CD4-positive, alpha-beta T cell treated with Interleukin-1 beta for 1 hour (primary cell): Measurements from ENCODE around the gene ITCH.
"Not testable (repeated sequence)": the region's sequence is repeated elsewhere in the genome, so short reads cannot be mapped to it uniquely, and the experiment has no call there.

Source experiments
- DNase-seq, 2 donors: peaks; one replicate each; pipeline ENCODE4 v3.0.0-alpha.2; 2020 to 2022

ITCH gene

DNA sequence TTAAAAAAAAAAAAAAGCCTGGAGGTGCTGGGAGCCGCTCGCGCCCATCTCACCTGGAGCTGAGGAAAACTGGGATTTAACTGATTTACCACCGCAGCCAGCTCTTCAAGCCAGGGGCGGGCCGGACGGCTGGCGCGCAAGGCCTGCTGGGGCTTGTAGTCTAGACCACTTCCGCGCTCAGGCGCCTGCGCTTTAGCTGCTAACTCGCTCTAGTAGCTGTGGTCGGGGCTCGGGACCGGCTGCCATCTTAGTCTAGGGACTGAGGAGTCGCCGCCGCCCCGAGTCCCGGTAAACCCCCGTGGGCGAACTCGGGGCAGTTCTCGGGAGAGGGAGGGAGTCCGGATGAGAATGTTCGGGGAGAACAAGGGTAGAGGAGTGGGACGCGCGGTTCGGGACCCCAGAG is at the start of gene ITCH:
Gene ITCH (plus strand): TSS at position 212 of the 403 bp plus-strand sequence. CDS start 30,539 bp downstream, outside the sequence.
- DNase-seq, result peak; percentile 92 to 93

GRCh38 chr20:34315236-34315635 is 47.8 kb upstream of the ITCH start:
- no peak for DNase-seq

DNA sequence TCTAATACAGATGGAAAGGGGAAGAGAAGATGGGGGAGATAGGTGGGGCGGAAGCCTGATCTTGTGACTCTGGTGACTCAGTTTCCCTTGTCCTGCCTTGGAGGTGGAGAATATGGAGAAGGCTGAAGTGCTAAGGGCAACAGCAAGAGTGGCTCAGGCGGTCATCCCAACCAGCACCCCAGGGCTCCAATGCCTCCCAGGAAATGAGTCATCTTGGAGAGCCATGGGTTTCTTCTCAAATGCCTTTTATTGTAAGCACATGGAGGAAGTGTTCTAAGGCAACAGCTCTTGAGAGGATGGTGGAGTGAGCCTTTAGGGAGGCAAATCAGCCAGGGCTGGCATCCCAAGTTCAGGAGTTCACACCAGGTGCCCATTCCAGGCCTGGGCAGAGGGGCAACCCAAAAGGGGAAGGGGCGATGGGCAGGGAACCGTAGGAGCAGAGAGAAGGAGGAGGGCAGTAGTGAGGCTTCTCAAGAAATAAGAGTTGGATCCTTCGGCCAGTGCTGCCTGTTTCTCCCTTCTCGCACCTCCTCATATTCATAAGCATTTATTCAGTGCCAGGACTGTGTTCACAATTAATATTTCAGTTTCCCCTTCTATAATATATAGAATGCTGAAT is 46.8 kb upstream of the ITCH start:
- DNase-seq, result no peak

GRCh38 chr20:34318609-34319443 is 44.2 kb upstream of the ITCH start:
- DNase-seq, result no peak

DNA sequence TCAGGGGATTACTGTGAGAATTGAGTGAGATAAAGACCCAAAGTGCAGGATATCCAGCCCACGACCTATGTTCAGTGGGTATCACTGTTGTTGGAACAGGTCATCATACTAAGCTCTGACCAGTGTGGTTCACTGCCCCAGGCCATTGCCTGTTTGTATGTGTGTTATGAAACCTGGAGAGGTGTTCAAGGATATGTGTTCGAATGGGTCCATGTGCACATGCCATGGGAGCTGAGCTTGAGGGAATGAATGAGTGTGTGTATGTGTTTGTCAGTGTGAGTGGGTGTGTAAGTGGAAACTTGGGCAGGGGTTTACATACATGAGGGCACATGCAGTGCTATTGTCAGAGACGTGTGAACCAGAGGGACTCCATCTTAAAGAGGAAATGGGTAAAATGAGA is 42.2 kb upstream of the ITCH start:
- DNase-seq, result no peak

DNA sequence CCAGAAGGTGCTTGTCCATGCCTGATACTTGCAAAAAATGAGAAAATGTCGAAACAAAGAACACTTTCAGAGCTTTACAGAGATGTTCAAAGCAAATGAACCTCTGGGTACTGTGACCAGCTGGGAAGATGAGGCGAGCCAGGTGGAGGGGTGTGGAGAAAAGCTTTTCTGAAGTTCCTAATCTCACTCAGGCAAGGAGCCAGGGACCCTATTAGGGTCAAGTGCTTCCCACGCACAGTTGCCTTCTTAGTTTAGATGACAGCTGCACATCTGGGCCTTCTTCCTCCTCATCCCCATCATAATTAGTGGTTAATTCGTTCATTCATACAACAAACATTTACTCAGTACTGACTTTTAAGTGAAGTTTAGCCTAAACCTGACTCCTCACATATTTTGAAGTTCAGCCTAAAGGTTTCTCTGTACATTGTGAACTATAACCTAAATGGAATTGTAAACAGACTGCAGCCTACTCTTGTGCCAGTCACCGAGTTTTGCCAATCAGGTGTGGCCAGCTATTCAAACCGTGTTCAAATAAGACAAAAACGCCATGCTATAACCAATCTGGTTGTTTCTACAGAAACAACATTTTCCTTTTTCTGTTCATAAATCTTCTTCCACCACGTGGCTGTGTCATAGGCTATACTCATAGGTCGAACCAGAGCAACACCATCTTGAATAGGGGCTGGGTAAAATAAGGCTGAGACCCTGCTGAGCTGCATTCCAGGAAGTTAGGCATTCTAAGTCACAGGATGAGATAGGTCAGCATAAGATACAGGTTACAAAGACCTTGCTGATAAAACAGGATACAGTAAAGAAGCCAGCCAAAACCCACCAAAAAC is 40.6 kb upstream of the ITCH start:
- no peak for DNase-seq

DNA sequence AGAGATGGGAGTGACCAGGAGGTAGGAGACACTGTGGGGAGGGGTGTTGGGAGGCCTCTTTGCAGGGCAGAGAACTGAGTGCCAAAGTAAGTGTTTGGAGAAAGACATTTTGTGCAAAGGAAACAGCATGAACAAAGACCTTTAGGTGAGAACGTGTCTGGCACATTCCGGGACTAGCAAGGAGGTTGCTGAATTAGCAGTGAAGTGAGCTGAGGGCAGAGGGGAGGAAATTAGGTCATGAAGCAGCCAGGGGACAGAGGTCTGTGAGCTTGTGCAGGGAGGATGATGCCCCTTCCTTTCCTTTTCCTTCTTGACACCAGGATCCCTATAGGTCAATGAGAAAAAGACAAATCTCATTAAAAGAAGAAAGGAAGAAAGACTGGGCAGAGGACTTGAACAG is 38.5 kb upstream of the ITCH start:
- no peak for DNase-seq

GRCh38 chr20:34328207-34328606 is 34.9 kb upstream of the ITCH start:
- DNase-seq, result not testable (repeated sequence)

DNA sequence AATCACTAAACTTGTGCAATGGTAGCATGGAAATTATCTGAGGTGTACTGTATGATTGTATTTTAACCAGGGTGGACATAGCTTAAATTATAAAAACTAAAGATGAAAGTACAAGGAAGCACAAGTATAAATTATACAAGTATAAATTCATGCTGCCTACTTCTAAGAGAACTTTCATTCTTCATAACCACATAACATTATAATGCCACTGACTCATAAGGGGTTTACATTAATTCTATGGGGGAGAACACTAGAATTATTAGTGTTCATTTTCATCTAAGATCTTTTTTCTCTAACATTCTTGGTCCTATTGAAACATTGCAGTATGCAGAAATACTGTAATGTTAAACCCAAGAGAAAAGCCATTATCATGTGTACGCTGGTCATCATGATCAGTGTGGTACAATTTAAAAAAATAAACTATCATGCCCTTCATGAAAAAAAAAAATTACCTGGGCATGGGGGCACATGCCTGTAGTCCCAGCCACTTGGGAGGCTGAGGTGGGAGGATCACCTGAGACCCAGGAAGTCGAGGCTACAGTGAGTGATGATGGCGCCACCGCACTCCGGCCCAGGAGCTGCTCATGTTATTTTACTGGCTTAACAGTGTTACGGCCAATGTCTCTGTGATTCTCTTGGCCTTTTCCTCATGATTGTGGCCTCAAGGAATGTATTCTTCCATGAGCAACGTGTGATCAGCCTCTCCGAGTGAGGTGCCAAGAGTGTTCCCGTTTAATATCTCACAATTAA is 34.0 kb upstream of the ITCH start:
- no peak for DNase-seq

DNA sequence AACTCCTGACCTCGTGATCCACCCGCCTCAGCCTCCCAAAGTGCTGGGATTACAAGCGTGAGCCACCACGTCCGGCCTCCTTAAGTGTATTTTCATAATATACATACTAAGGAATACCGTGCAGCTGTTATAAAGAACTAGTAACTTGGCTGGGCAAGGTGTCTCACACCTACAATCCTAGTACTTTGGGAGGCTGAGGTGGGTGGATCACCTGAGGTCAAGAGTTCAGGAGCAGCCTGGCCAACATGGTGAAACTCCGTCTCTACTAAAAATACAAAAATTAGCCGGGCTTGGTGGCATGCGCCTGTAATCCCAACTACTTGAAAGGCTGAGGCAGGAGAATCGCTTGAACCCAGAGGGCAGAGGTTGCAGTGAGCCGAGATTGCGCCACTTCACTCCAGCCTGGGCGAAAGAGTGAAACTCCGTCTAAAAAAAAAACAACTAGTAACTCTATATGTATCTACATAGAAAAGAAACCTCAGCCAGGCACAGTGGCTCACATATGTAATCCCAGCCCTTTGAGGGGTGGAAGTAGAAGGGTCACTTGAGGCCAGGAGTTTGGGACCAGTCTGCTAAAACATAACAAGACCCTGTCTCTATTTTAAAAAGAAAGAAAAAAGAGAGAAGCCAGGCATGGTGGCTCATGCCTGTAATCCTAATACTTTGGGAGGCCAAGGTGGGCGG is 32.1 kb upstream of the ITCH start:
- not testable (repeated sequence) for DNase-seq

GRCh38 chr20:34331838-34332237 is 31.2 kb upstream of the ITCH start:
- no peak for DNase-seq

GRCh38 chr20:34332262-34332920 is 30.7 kb upstream of the ITCH start:
- no peak for DNase-seq

- DNase-seq, result no peak
Observed at GRCh38 chr20:34333786-34334185, 29.3 kb upstream of the ITCH start.

- DNase-seq, result no peak
Observed at GRCh38 chr20:34334654-34335407, 28.2 kb upstream of the ITCH start.

- DNase-seq, result no peak
Observed at GRCh38 chr20:34337544-34337943, 25.5 kb upstream of the ITCH start.

DNA sequence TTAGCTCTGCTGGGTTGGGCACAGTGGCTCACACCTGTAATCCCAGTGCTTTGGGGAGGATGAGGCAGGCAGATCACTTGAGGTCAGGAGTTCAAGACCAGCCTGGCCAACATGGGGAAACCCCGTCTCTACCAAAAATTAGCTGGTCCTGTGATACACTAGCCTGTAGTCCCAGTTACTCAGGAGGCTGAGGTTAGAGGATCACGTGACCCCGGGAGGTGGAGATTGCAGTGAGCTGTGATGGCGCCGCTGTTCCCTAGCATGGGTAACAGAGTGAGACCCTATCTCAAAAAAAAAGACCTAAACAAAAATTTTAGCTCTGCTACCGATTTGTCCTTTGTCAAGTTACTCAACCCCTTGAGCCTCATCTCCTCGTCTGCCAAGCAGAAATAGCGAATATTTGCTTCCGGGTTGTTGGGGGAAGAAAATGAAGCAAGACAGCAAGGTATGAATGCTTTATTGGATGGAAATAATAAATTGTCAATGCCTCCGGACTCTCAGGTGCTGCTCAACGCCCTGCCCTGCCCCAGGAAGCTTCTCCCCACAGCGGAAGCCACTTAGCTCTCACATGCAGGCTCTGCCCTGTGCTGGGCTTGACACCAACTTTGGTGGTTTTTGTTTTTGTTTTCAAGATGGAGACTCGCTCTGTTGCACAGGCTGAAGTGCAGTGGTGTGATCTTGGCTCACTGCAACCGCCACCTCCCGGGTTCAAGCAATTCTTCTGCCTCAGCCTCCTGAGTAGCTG is 24.9 kb upstream of the ITCH start:
- peak in 1 of 2 donors; percentile 33 for DNase-seq

DNA sequence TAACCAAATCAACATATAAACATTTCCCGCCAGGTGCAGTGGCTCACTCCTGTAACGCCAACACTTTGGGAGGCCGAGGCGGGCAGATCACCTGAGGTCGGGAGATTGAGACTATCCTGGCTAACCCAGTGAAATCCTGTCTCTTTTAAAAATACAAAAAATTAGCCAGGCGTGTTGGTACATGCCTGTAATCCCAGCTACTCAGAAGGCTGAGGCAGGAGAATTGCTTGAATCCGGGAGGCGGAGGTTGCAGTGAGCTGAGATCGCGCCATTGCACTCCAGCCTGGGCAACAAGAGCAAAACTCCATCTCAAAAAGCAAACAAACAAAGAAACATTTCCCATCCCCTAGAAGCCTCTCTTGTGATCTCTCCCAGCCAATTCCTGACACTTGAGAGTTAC is 22.3 kb upstream of the ITCH start:
- DNase-seq, result not testable (repeated sequence)

DNA sequence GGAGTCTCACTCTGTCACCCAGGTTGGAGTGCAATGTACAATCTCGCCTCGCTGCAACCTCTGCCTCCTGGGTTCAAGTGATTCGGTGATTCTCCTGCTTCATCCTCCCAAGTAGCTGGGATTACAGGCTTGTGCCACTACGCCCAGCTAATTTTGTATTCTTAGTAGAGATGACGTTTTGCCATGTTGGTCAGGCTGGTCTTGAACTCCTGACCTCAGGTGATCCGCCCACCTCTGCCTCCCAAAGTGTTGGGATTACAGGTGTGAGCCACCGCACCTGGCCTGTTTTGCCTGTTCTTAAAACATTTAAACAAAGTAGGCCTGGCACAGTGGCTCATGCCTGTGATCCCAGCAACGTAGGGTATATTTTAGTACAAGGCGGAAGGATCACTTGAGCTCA is 21.9 kb upstream of the ITCH start:
- not testable (repeated sequence) for DNase-seq

DNA sequence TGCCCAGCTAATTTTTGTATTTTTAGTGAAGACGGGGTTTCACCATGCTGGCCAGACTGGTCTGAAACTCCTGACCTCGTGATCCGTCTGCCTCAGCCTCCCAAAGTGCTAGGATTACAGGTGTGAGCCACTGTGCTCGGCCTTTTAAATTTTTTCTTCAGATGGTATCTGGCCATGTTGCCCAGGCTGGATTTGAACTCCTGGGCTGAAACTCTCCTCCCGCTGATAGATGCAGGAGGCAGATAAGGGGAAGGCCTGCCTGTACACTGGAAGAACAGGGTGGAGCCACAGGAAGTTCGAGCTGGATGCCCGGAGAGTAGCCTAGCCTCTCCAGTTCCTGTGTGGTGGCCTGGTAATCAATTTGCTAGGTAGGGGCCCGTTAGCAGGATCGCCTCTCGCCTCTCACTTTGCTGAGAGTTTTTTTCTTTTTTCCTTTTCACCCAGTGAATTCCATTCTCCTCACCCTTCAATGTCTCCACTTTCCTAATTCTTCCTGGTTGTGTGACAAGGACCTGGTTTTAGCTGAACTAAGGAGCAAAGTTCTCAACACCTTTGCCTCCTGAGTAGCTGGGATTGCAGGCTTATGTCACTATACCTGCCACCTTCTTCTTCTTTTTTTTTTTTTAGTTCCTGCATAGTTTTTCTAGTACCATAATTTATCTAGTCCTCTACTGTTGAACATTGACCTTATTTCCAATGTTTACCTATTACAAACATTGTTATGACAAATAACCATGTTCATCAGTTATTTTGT is 19.4 kb upstream of the ITCH start:
- no peak for DNase-seq
